Measurements from ENCODE around the gene CWC15.

GRCh38 chr11:94923004-94923334, 50.4 kb downstream of the CWC15 start:
- TF ChIP-seq CTCF (IDR thresholded peaks at IDR 0.05) (no peak), POLR2A (IDR thresholded peaks at IDR 0.05) (no peak), POLR2AphosphoS5 (IDR thresholded peaks at IDR 0.05) (no peak)

Data from breast epithelium (tissue), 3 donors.